GM19328 (cell line): ENCODE results near the gene UQCC5.

ENCODE experiments used
- ATAC-seq: cut with Tn5 transposase; IDR thresholded peaks from one replicate; pipeline ENCODE4 v1.9.1; 2021; ENCODE audit warnings: mild to moderate bottlenecking, moderate library complexity; ENCODE audit not compliant: unreplicated experiment

Gene UQCC5

GRCh38 chr3:52503788-52504424, 32.5 kb upstream of the UQCC5 start:
- no peak for ATAC-seq

- no peak for ATAC-seq
Measured at GRCh38 chr3:52504977-52505376, 31.4 kb upstream of the UQCC5 start.

- ATAC-seq: no peak
Measured at GRCh38 chr3:52506266-52506966, 30.0 kb upstream of the UQCC5 start.

- ATAC-seq: no peak
Measured at GRCh38 chr3:52507359-52507758, 29.0 kb upstream of the UQCC5 start.

- no peak for ATAC-seq
Measured at GRCh38 chr3:52509753-52510328, 26.6 kb upstream of the UQCC5 start.

- no peak for ATAC-seq
Measured at GRCh38 chr3:52511509-52511908, 24.9 kb upstream of the UQCC5 start.

GRCh38 chr3:52512105-52512504, 24.3 kb upstream of the UQCC5 start:
- no peak for ATAC-seq

GRCh38 chr3:52512727-52513126, 23.7 kb upstream of the UQCC5 start:
- ATAC-seq: no peak

GRCh38 chr3:52513281-52513680, 23.1 kb upstream of the UQCC5 start:
- ATAC-seq: no peak

- ATAC-seq: no peak
Measured at GRCh38 chr3:52514576-52514975, 21.8 kb upstream of the UQCC5 start.

- no peak for ATAC-seq
Measured at GRCh38 chr3:52515192-52515591, 21.2 kb upstream of the UQCC5 start.

GRCh38 chr3:52516509-52517195, 19.8 kb upstream of the UQCC5 start:
- no peak for ATAC-seq

- no peak for ATAC-seq
Measured at GRCh38 chr3:52517796-52518722, 18.3 kb upstream of the UQCC5 start.

GRCh38 chr3:52518723-52519444, 17.5 kb upstream of the UQCC5 start:
- ATAC-seq: no peak

GRCh38 chr3:52519445-52520140, 16.8 kb upstream of the UQCC5 start:
- ATAC-seq: no peak

- ATAC-seq: no peak
Measured at GRCh38 chr3:52520141-52520667, 16.2 kb upstream of the UQCC5 start.

- no peak for ATAC-seq
Measured at GRCh38 chr3:52520716-52521487, 15.5 kb upstream of the UQCC5 start.

GRCh38 chr3:52521488-52521824, 14.9 kb upstream of the UQCC5 start:
- no peak for ATAC-seq
